OCI-LY3 (cell line): ENCODE data around the gene ANKRD65.

Source experiments
- CTCF ChIP-seq: fragments of 200-600, 300-600 bp; sonication (generic); IDR thresholded peaks from 2 replicates; pipeline ENCODE4 v1.5.1; 2014; ENCODE audit warnings: antibody characterized with exemption, low read length, low read depth
- EZH2phosphoT487 ChIP-seq: fragments of 200-600 bp; shearing (Covaris generic); IDR thresholded peaks from 2 replicates; pipeline ENCODE4 v1.6.1; 2018; ENCODE audit warnings: antibody characterized with exemption, mixed run types, low read depth

GRCh38 chr1:1438531-1439381, 17.7 kb upstream of the ANKRD65 start:
- no peak for TF ChIP-seq CTCF
- TF ChIP-seq EZH2phosphoT487 = no peak
